Loucy (cell line): ENCODE measurements around the gene SQSTM1.

ENCODE experiments used
- CTCF ChIP-seq: fragments of 200-600 bp; sonication (generic); conservative IDR thresholded peaks from 2 replicates; pipeline ENCODE4 v1.5.1; 2014; ENCODE audit warnings: mild to moderate bottlenecking, antibody characterized with exemption, low read length
- EZH2phosphoT487 ChIP-seq: fragments of 200-600 bp; IDR thresholded peaks from 2 replicates; pipeline ENCODE4 v1.6.1; 2018; ENCODE audit warnings: antibody characterized with exemption, mild to moderate bottlenecking, moderate library complexity, borderline replicate concordance

GRCh38 chr5:179804555-179804947 lies 16.2 kb upstream of the SQSTM1 start:
- TF ChIP-seq CTCF, result no peak
- TF ChIP-seq EZH2phosphoT487, result no peak
